ENCODE results near the gene TARS3.

The TARS3 gene

DNA sequence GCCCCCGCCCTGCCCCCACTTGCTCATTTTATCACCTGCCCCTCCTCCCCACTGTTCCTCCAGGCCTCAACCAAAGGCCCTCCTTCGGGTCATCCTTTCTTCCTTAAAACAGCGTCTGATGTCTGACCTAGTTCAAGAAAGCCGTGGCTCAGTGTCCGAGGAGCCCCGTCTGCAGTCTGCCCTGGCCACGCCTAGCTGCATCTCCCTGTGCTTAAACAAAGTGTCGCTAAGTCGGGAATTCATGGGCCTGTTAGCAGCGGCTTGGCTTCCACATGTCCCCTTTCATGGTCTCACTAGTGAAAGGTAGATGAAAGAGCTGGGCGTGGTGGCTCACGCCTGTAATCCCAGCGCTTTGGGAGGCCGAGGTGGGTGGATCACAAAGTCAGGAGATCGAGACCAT is 113.3 kb downstream of the TARS3 start:
- Histone ChIP-seq H2AFZ (ENCODE audit: low read depth, low read length) (no peak overlapping the region), H3K27ac (ENCODE audit: low read length) (no peak overlapping the region), H3K4me2 (ENCODE audit: insufficient read depth, low read length) (no peak overlapping the region), H3K9ac (ENCODE audit: low read depth, low read length) (no peak overlapping the region), H3K79me2 (ENCODE audit: insufficient read depth, low read length) (no peaks in the 10 kb centered on the region), H3K36me3 (ENCODE audit: insufficient read depth, low read length) (no peaks in the 10 kb centered on the region), H3K27me3 (ENCODE audit: insufficient read depth, low read length, poor library complexity) (no peaks in the 10 kb centered on the region), H4K20me1 (ENCODE audit: insufficient read depth, low read length) (no peaks in the 10 kb centered on the region), H3K4me3 (ENCODE audit: low read depth in 1 of 2, low read length in 2 of 2) (no peak overlapping the region), H3K9me3 (ENCODE audit: insufficient read depth, low read length, severe bottlenecking) (no peaks in the 10 kb centered on the region), H3K4me1 (ENCODE audit: insufficient read depth, low read length) (no peaks in the 10 kb centered on the region)
- DNase-seq (no peak), ATAC-seq (ENCODE audit: insufficient read depth, low read depth) (no peak)
- TF ChIP-seq, protein P1, sequence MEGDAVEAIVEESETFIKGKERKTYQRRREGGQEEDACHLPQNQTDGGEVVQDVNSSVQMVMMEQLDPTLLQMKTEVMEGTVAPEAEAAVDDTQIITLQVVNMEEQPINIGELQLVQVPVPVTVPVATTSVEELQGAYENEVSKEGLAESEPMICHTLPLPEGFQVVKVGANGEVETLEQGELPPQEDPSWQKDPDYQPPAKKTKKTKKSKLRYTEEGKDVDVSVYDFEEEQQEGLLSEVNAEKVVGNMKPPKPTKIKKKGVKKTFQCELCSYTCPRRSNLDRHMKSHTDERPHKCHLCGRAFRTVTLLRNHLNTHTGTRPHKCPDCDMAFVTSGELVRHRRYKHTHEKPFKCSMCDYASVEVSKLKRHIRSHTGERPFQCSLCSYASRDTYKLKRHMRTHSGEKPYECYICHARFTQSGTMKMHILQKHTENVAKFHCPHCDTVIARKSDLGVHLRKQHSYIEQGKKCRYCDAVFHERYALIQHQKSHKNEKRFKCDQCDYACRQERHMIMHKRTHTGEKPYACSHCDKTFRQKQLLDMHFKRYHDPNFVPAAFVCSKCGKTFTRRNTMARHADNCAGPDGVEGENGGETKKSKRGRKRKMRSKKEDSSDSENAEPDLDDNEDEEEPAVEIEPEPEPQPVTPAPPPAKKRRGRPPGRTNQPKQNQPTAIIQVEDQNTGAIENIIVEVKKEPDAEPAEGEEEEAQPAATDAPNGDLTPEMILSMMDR (IDR thresholded peaks at IDR 0.05; ENCODE audit: borderline replicate concordance, extremely low read depth, low read length, poor library complexity, severe bottlenecking): no peak
- TF ChIP-seq EZH2 (IDR thresholded peaks at IDR 0.05; ENCODE audit: borderline replicate concordance, low read depth, low read length, severe bottlenecking): no peak

- Histone ChIP-seq H2AFZ (ENCODE audit: low read depth, low read length) (no peak overlapping the region), H3K9me3 (ENCODE audit: insufficient read depth, low read length, severe bottlenecking) (no peaks in the 10 kb centered on the region), H3K79me2 (ENCODE audit: insufficient read depth, low read length) (no peaks in the 10 kb centered on the region), H3K27ac (ENCODE audit: low read length) (no peak overlapping the region), H3K4me3 (ENCODE audit: low read depth in 1 of 2, low read length in 2 of 2) (no peak overlapping the region), H4K20me1 (ENCODE audit: insufficient read depth, low read length) (no peaks in the 10 kb centered on the region), H3K9ac (ENCODE audit: low read depth, low read length) (no peak overlapping the region), H3K4me1 (ENCODE audit: insufficient read depth, low read length) (no peaks in the 10 kb centered on the region), H3K36me3 (ENCODE audit: insufficient read depth, low read length) (no peaks in the 10 kb centered on the region), H3K4me2 (ENCODE audit: insufficient read depth, low read length) (no peak overlapping the region), H3K27me3 (ENCODE audit: insufficient read depth, low read length, poor library complexity) (no peaks in the 10 kb centered on the region)
- TF ChIP-seq, protein P1 (IDR thresholded peaks at IDR 0.05; ENCODE audit: borderline replicate concordance, extremely low read depth, low read length, poor library complexity, severe bottlenecking): no peak
- no peak for TF ChIP-seq EZH2 (IDR thresholded peaks at IDR 0.05; ENCODE audit: borderline replicate concordance, low read depth, low read length, severe bottlenecking)
- DNase-seq: no peak
- ATAC-seq (ENCODE audit: insufficient read depth, low read depth): no peak
Measured at GRCh38 chr15:101610611-101611000, 113.7 kb downstream of the TARS3 start.

DNA sequence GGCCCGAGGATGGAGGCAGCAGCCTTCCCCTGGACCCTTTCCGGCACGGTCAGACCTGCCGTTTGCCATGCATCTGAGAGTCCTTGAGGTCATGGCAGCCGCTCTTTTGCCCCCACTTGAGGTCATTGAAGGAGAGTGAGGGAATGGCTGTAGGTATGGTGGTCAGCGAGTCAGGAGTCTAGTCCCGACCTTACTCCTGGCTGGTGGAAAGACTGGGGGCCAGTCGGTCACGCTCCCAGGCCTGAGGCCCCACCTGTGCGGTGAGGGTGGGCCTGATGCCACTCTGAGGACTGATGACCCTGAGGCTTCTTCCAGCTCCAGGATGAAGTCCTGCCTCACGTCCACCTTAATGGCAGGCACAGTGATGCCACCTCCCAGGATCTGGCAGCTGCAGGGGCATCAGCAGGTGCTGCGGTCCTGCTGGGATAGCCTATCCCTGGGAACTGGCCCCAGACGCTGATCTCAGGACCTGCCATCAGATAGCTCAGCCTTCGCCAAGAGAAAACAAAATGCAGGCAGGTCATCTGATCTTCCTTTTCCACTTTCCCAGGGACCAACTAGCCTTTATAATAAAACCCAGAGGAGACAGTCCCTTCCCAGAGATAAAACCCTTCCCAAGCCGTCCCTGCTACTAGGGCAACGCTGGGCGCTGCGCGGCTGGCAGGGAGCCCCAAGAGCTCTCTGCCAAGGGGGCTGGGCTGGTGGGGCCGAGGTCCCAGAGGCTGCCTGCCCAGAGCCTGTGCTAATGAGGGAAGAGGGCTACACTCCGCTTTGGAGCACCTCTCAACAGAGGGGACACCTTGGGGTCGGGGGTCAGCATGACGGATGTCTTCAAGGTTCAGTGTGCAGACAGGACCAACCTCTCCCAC is 114.3 kb downstream of the TARS3 start:
- Histone ChIP-seq H3K4me1 (ENCODE audit: insufficient read depth, low read length) (no peaks in the 10 kb centered on the region), H3K27me3 (ENCODE audit: insufficient read depth, low read length, poor library complexity) (no peaks in the 10 kb centered on the region), H3K4me2 (ENCODE audit: insufficient read depth, low read length) (no peak overlapping the region), H3K79me2 (ENCODE audit: insufficient read depth, low read length) (no peaks in the 10 kb centered on the region), H3K27ac (ENCODE audit: low read length) (no peak overlapping the region), H4K20me1 (ENCODE audit: insufficient read depth, low read length) (no peaks in the 10 kb centered on the region), H3K4me3 (ENCODE audit: low read depth in 1 of 2, low read length in 2 of 2) (no peak overlapping the region), H2AFZ (ENCODE audit: low read depth, low read length) (no peak overlapping the region), H3K9me3 (ENCODE audit: insufficient read depth, low read length, severe bottlenecking) (no peaks in the 10 kb centered on the region), H3K9ac (ENCODE audit: low read depth, low read length) (no peak overlapping the region), H3K36me3 (ENCODE audit: insufficient read depth, low read length) (no peaks in the 10 kb centered on the region)
- DNase-seq (no peak), ATAC-seq (ENCODE audit: insufficient read depth, low read depth) (no peak)
- TF ChIP-seq, protein P1 (IDR thresholded peaks at IDR 0.05; ENCODE audit: borderline replicate concordance, extremely low read depth, low read length, poor library complexity, severe bottlenecking): no peak
- no peak for TF ChIP-seq EZH2 (IDR thresholded peaks at IDR 0.05; ENCODE audit: borderline replicate concordance, low read depth, low read length, severe bottlenecking)

Data from DND-41 (cell line).